SU-DHL-6 (cell line): ENCODE measurements around the gene HSF5.
"Not testable (repeated sequence)": the region's sequence is repeated elsewhere in the genome, so short reads cannot be mapped to it uniquely, and the experiment has no call there.

Experiments used
- H2AFZ ChIP-seq: fragments of 200-600 bp; sonication (generic); 2 replicates; pipeline ENCODE4 v1.6.1; 2014; ENCODE audit warnings: low read depth, mild to moderate bottlenecking, moderate library complexity, mixed read lengths, antibody characterized with exemption, low read length; ENCODE audit not compliant: severe bottlenecking
- H3F3A ChIP-seq: fragments of 200-600 bp; shearing (Covaris generic); 2 replicates; pipeline ENCODE4 v1.6.0; 2016; ENCODE audit warnings: antibody characterized with exemption, mild to moderate bottlenecking; ENCODE audit not compliant: insufficient read depth
- H3K27ac ChIP-seq: fragments of 200-600 bp; sonication (generic); 2 replicates; pipeline ENCODE4 v1.5.1; 2016; ENCODE audit warnings: low read depth, mild to moderate bottlenecking, low read length, moderate library complexity, mixed read lengths
- H3K27me3 ChIP-seq: fragments of 200-600 bp; sonication (generic), shearing (Covaris generic); 2 replicates; pipeline ENCODE4 v1.6.0; 2014; ENCODE audit warnings: mild to moderate bottlenecking, low read length
- H3K36me3 ChIP-seq: fragments of 200-600 bp; sonication (generic); 2 replicates; pipeline ENCODE4 v1.6.1; 2014; ENCODE audit warnings: mild to moderate bottlenecking, low read length, mixed read lengths
- H3K4me2 ChIP-seq: fragments of 300-600, 200-600 bp; shearing (Covaris generic), sonication (generic); 2 replicates; pipeline ENCODE4 v1.6.0; 2014; ENCODE audit warnings: low read length, low read depth, mild to moderate bottlenecking; ENCODE audit not compliant: poor library complexity, severe bottlenecking
- H3K4me3 ChIP-seq: fragments of 200-600 bp; sonication (generic); 2 replicates; pipeline ENCODE4 v1.5.1; 2014; ENCODE audit warnings: antibody characterized with exemption, low read length, mild to moderate bottlenecking, mixed read lengths; ENCODE audit not compliant: insufficient read depth, poor library complexity, severe bottlenecking
- H3K79me2 ChIP-seq: fragments of 200-600 bp; sonication (generic); 2 replicates; pipeline ENCODE4 v1.6.1; 2014; ENCODE audit warnings: mild to moderate bottlenecking, low read length, moderate library complexity; ENCODE audit not compliant: insufficient read depth
- H3K9ac ChIP-seq: fragments of 200-600 bp; sonication (generic); 2 replicates; pipeline ENCODE4 v1.7.0; 2014; ENCODE audit warnings: mild to moderate bottlenecking, low read length
- H3K9me2 ChIP-seq: fragments of 200-600 bp; sonication (generic); replicated peaks from 2 replicates; pipeline ENCODE4 v1.6.1; 2014; ENCODE audit warnings: low read length; ENCODE audit not compliant: insufficient read depth
- H3K9me3 ChIP-seq: fragments of 200-600 bp; sonication (generic); 2 replicates; pipeline ENCODE4 v1.6.1; 2014; ENCODE audit warnings: low read length, mixed read lengths; ENCODE audit not compliant: insufficient read depth
- H4K20me1 ChIP-seq: fragments of 200-600 bp; sonication (generic); 2 replicates; pipeline ENCODE4 v1.6.1; 2014; ENCODE audit warnings: low read depth, mild to moderate bottlenecking, antibody characterized with exemption, low read length, moderate library complexity, mixed read lengths
- EZH2phosphoT487 ChIP-seq: fragments of 200-600 bp; sonication (generic), shearing (Covaris generic); conservative IDR thresholded peaks from 2 replicates; pipeline ENCODE4 v1.6.1; 2018; ENCODE audit warnings: mild to moderate bottlenecking, antibody characterized with exemption, low read length, moderate library complexity, mixed read lengths
- TF ChIP-seq, protein P1 (sequence below): fragments of 200-600 bp; sonication (generic); IDR thresholded peaks from one replicate; pipeline ENCODE4 v1.5.1; 2017; ENCODE audit warnings: antibody characterized with exemption, mild to moderate bottlenecking, low read length, moderate library complexity; ENCODE audit not compliant: insufficient read depth, poor library complexity, severe bottlenecking

HSF5 gene

DNA sequence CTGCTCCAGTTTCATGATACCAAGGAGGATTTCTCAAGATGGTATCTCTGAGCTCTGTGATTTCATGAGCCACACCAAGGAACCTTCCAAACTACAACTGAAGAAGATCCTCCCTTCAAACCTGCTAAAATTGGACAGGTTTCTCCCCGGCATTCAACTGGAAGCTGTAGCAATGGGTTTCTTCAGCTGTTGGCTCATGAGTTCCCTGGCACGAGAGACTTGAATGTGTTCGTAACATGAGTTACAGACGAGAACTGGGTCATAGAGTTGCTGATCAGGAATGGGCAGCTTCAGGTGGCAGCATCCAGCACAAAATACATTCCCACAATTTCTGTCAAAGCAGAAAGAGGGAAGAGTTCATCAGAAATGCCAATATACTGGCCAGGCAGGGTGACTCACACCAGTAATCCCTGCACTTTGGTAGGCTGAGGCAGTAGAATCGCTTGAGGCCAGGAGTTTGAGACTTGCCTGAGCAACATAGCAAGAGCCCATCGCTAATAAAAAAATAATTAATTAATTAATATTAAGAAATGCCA is 3.4 kb upstream of the HSF5 start:
- no peaks in the 10 kb centered on the region for H3K27me3 ChIP-seq
- no peak overlapping the region for H3K27ac ChIP-seq
- H3K4me2 ChIP-seq = no peak overlapping the region
- no peak overlapping the region for H3K4me3 ChIP-seq
- H3K36me3 ChIP-seq = peaks cover 14% of the 10 kb centered on the region
- H3F3A ChIP-seq = no peaks in the 10 kb centered on the region
- H2AFZ ChIP-seq = no peak overlapping the region
- H4K20me1 ChIP-seq = no peaks in the 10 kb centered on the region
- no peaks in the 10 kb centered on the region for H3K79me2 ChIP-seq
- H3K9me3 ChIP-seq = no peaks in the 10 kb centered on the region
- TF ChIP-seq, protein P1, sequence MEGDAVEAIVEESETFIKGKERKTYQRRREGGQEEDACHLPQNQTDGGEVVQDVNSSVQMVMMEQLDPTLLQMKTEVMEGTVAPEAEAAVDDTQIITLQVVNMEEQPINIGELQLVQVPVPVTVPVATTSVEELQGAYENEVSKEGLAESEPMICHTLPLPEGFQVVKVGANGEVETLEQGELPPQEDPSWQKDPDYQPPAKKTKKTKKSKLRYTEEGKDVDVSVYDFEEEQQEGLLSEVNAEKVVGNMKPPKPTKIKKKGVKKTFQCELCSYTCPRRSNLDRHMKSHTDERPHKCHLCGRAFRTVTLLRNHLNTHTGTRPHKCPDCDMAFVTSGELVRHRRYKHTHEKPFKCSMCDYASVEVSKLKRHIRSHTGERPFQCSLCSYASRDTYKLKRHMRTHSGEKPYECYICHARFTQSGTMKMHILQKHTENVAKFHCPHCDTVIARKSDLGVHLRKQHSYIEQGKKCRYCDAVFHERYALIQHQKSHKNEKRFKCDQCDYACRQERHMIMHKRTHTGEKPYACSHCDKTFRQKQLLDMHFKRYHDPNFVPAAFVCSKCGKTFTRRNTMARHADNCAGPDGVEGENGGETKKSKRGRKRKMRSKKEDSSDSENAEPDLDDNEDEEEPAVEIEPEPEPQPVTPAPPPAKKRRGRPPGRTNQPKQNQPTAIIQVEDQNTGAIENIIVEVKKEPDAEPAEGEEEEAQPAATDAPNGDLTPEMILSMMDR = no peak
- TF ChIP-seq EZH2phosphoT487 = no peak
- H3K9me2 ChIP-seq = no peaks in the 10 kb centered on the region
- H3K9ac ChIP-seq = no peak overlapping the region

DNA sequence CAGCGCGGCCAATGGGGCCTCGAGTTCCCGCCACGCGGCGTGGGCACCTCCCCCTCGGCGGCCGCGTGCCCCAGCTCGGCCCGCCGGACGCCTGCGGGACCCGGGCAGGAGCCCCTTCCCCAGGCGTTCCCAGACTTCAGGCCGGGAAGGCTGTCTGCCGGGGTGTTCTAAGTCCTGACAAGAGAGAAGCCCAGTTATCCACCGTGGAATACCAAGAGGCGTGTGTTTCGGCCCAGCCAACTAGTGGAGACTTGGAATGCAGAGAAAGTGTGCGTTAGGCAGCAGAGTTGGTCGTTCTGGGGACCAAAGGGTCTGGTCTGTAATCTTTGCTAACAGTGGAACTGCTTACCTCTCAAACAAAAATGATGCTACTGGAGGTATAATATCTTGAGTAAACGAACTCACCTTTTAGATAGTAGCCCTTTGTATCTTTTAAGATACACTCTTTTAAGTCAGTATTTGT is 251 bp upstream of the HSF5 start:
- Histone ChIP-seq H4K20me1 (no peaks in the 10 kb centered on the region), H3F3A (no peaks in the 10 kb centered on the region), H3K27ac (no peak overlapping the region), H3K9ac (no peak overlapping the region), H3K36me3 (peaks cover 10% of the 10 kb centered on the region), H3K79me2 (no peaks in the 10 kb centered on the region), H3K4me2 (no peak overlapping the region), H3K9me2 (no peaks in the 10 kb centered on the region), H3K4me3 (no peak overlapping the region), H2AFZ (no peak overlapping the region), H3K9me3 (no peaks in the 10 kb centered on the region), H3K27me3 (no peaks in the 10 kb centered on the region)
- TF ChIP-seq, protein P1 = no peak
- TF ChIP-seq EZH2phosphoT487 = no peak

DNA sequence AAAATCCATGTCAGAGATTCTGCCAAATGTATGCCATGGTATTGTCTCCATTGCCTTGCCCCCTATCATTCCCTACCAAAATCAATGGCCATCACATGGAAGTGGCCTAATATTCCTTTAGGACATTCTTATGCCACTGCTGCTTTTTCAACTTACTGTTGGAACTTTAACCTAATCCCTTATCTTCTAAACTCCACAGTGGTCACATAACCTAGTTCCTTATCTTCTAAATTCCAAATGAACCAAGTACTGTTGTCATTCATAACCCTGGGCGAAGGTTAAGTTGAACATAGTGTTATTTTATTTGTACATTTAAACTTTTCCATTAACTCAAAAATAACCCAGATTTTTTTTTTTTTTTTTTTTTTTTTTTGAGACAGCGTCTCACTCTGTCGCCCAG is 3.6 kb downstream of the HSF5 start:
- H3K27me3 ChIP-seq = no peaks in the 10 kb centered on the region
- H3K9me3 ChIP-seq = no peaks in the 10 kb centered on the region
- H3K9me2 ChIP-seq = no peaks in the 10 kb centered on the region
- no peaks in the 10 kb centered on the region for H3K79me2 ChIP-seq
- H2AFZ ChIP-seq = no peak overlapping the region
- no peaks in the 10 kb centered on the region for H4K20me1 ChIP-seq
- no peak overlapping the region for H3K4me2 ChIP-seq
- H3F3A ChIP-seq = no peaks in the 10 kb centered on the region
- TF ChIP-seq, protein P1 = no peak
- TF ChIP-seq EZH2phosphoT487 = no peak
- H3K4me3 ChIP-seq = no peak overlapping the region
- no peak overlapping the region for H3K9ac ChIP-seq
- no peak overlapping the region for H3K27ac ChIP-seq
- H3K36me3 ChIP-seq = 0 out of 2 replicates have a peak, but pooled peaks cover under 1% of the 10 kb centered on the region

DNA sequence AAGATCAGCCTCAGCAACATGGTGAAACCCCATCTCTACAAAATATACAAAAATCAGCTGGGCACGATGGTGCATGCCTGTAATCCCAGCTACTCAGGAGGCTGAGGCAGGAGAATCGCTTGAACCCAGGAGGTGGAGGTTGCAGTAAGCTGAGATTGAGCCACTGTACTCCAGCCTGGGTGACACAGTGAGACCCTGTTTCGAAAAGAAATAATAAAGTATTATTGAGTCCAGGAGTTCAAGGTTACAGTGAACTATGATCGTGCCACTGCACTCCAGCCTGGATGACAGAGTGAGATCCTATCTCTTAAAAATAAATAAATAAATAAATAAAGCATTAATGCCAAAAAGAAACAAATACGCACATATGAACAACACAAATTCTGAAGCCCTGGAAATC is 6.4 kb downstream of the HSF5 start:
- H3K27ac ChIP-seq, H3K79me2 ChIP-seq, H3K36me3 ChIP-seq, H3K4me3 ChIP-seq, H3K9me2 ChIP-seq, H3K9me3 ChIP-seq, H3K27me3 ChIP-seq, H3K9ac ChIP-seq, H2AFZ ChIP-seq, H3F3A ChIP-seq, H3K4me2 ChIP-seq, H4K20me1 ChIP-seq: not testable (repeated sequence)
